ENCODE measurements around the gene HIGD2A.

GRCh38 chr5:176356179-176356566 is 32.4 kb upstream of the HIGD2A start:
- TF ChIP-seq CTCF (conservative IDR thresholded peaks at IDR 0.05) = no peak
- no peak for TF ChIP-seq ZFX (IDR thresholded peaks at IDR 0.05)
